Stimulated activated naive CD4-positive, alpha-beta T cell (primary cell): ENCODE data around the gene FILIP1L.

Source experiments
- DNase-seq, 6 experiments: peaks; one replicate each; lab custom pipeline; 2025; lab: John Stamatoyannopoulos, UW

The FILIP1L gene

DNA sequence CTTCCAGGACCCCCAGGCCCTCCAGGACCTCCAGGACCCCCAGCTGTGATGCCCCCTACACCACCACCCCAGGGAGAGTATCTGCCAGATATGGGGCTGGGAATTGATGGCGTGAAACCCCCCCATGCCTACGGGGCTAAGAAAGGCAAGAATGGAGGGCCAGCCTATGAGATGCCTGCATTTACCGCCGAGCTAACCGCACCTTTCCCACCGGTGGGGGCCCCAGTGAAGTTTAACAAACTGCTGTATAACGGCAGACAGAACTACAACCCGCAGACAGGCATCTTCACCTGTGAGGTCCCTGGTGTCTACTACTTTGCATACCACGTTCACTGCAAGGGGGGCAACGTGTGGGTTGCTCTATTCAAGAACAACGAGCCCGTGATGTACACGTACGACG lies 318.7 kb downstream of the FILIP1L start:
- no peak for DNase-seq

DNA sequence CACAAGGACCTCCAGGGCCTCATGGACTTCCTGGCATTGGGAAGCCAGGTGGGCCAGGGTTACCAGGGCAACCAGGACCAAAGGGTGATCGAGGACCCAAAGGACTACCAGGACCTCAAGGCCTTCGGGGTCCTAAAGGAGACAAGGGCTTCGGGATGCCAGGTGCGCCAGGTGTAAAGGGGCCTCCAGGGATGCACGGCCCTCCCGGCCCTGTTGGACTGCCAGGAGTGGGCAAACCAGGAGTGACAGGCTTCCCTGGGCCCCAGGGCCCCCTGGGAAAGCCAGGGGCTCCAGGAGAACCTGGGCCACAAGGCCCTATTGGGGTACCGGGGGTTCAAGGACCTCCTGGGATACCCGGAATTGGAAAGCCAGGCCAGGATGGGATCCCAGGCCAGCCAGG lies 319.8 kb downstream of the FILIP1L start:
- no peak for DNase-seq

DNA sequence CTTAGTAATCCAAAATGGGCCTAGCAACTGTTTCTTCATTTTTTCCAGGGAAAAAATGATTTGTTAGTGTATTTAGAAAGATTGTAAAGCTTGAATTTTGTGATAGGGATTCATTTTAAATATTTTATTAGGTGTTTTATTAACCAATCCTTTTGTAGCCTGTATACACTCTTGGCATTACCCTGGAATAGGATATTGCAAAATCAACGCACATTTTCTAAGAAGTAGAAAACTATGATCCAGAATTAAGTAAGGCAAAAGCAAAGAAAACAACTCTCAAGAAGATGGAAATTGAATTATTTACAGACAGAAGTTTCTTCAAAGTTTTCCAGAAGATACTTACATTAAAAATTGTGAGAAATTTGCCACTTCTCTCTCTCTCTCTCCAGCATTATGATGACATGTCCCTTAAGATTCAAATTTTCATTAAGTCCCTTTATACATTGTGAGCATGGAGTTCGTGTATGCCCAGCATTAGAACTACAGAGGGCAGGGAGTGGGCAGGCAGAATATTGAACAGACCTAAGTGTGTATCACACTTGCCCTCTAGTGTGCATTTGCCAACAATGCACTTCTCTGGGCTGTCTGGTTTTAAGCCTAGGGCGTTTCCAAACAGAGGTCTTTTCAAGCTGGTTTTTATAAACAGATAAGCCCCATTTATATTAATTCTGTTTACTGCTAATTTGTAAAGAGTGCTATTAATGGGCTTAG lies 325.1 kb downstream of the FILIP1L start:
- DNase-seq, result peak in 1 of 6 experiments; percentile 6
